Measurements from ENCODE around the gene PHF20. TPM values are rescaled to one million over a fixed set of nuclear protein-coding genes. Genes with fewer than 3 reads are reported as not detected.

PHF20 gene
- total and polyA plus RNA-seq, 2 of the 13 experiments (the other 11 are each of a cell fraction or from before 2014, with no cell fraction given) = 22.8 to 34.1 TPM

GRCh38 chr20:35954200-35954906 is 182.5 kb downstream of the PHF20 start, which contains the start of gene SCAND1 (continued):
- no peak; the same call in 1 of the 2 replicates for TF ChIP-seq ZNF260 (CRISPR knock-in tag; IDR thresholded peaks at IDR 0.05; ENCODE audit: borderline replicate concordance, low read depth)
- peak; percentile 95 for TF ChIP-seq SNAPC5 (CRISPR knock-in tag; IDR thresholded peaks at IDR 0.05; ENCODE audit: borderline replicate concordance)
- TF ChIP-seq ZNF138 (CRISPR knock-in tag; IDR thresholded peaks at IDR 0.05; ENCODE audit: low read depth) = no peak; the same call in 1 of the 2 replicates
- no peak for TF ChIP-seq ZNF496 (CRISPR knock-in tag; IDR thresholded peaks at IDR 0.05; ENCODE audit: insufficient replicate concordance)
- no peak for TF ChIP-seq HMGA1 (CRISPR knock-in tag; conservative IDR thresholded peaks at IDR 0.05)
- no peak; the same call in 1 of the 2 replicates for TF ChIP-seq ZFP41 (CRISPR knock-in tag; IDR thresholded peaks at IDR 0.05; ENCODE audit: borderline replicate concordance)
- peak; percentile 80; the same call in 1 of the 2 replicates for TF ChIP-seq GZF1 (CRISPR knock-in tag; IDR thresholded peaks at IDR 0.05)
- peak; percentile 97 for TF ChIP-seq THAP11 (CRISPR knock-in tag; IDR thresholded peaks at IDR 0.05)
- peak; percentile 71; the same call in 1 of the 2 replicates for TF ChIP-seq SATB2 (CRISPR knock-in tag; IDR thresholded peaks at IDR 0.05)
- TF ChIP-seq RXRA (CRISPR knock-in tag; IDR thresholded peaks at IDR 0.05) = peak; percentile 92
- TF ChIP-seq RBAK (CRISPR knock-in tag; IDR thresholded peaks at IDR 0.05) = no peak; the same call in none of the 2 replicates
- peak; percentile 91 for TF ChIP-seq ZBTB33 (CRISPR knock-in tag; IDR thresholded peaks at IDR 0.05)
- 0 out of 2 replicates have a peak, but pooled peaks have one; percentile 22 for TF ChIP-seq ZNF281 (CRISPR knock-in tag; IDR thresholded peaks at IDR 0.05; ENCODE audit: borderline replicate concordance)
- TF ChIP-seq PATZ1 (CRISPR knock-in tag; IDR thresholded peaks at IDR 0.05) = peak; percentile 83
- peak; percentile 99 for TF ChIP-seq PHF8 (CRISPR knock-in tag; IDR thresholded peaks at IDR 0.05)
- peak; percentile 97 for TF ChIP-seq ZNF691 (CRISPR knock-in tag; IDR thresholded peaks at IDR 0.05; ENCODE audit: borderline replicate concordance, low read depth)
- no peak for TF ChIP-seq HNRNPH1 (optimal IDR thresholded peaks at IDR 0.05; ENCODE audit: low read depth, low read length)
- peak; percentile 80 for TF ChIP-seq ZNF770 (CRISPR knock-in tag; IDR thresholded peaks at IDR 0.05)
